ENCODE results near the gene CSDE1.
"Not testable (repeated sequence)": the region's sequence is repeated elsewhere in the genome, so short reads cannot be mapped to it uniquely, and the experiment has no call there.

- TF ChIP-seq POLR2A, CTCF, POLR2AphosphoS5 (IDR thresholded peaks at IDR 0.05): not testable (repeated sequence)
Measured at GRCh38 chr1:114776726-114777125, 18.9 kb upstream of the CSDE1 start.
